Measurements from ENCODE around the gene EPAS1. TPM values are rescaled to one million over a fixed set of nuclear protein-coding genes. Genes with fewer than 3 reads are reported as not detected.
"Not testable (repeated sequence)": the region's sequence is repeated elsewhere in the genome, so short reads cannot be mapped to it uniquely, and the experiment has no call there.

EPAS1 gene
- total RNA-seq, 1 experiment from 2014 or later, result 106 TPM

GRCh38 chr2:46394649-46395510 lies 97.7 kb downstream of the EPAS1 start:
- no TSS peak for BruUV-seq (replicated peaks)

GRCh38 chr2:46395730-46396129 lies 98.5 kb downstream of the EPAS1 start:
- DNase-seq (ENCODE audit: low read depth, low spot score); H3K4me3 ChIP-seq (ENCODE audit: low read depth in 2 of 2, low read length in 2 of 2); ATAC-seq; BruUV-seq (replicated peaks); CTCF ChIA-PET; H3K27ac ChIP-seq (ENCODE audit: low read length); H3K36me3 ChIP-seq (ENCODE audit: control insufficient read depth, insufficient read depth, low read length); intact Hi-C loops (cut with micrococcal nuclease; ENCODE audit: unreplicated experiment); POLR2A ChIA-PET; H3K4me1 ChIP-seq (ENCODE audit: control insufficient read depth, insufficient read depth, low read length); in situ Hi-C loops (cut with HindIII; ENCODE audit: low pct_unique_long_range_greater_than_20kb, low sequenced_read_pairs); H3K9me3 ChIP-seq (ENCODE audit: control insufficient read depth, insufficient read depth, low read depth, low read length): not testable (repeated sequence)
- H3K27me3 ChIP-seq (ENCODE audit: control insufficient read depth, insufficient read depth, low read length), result peaks cover 11% of the 10 kb centered on the region

More at GRCh38 chr2:46394649-46395510, 97.7 kb downstream of the EPAS1 start:
- ChIA-PET POLR2A (no interaction called here), CTCF (no interaction called here)
- Histone ChIP-seq H3K4me3 (ENCODE audit: low read depth in 2 of 2, low read length in 2 of 2) (no peak overlapping the region), H3K36me3 (ENCODE audit: control insufficient read depth, insufficient read depth, low read length) (no peaks in the 10 kb centered on the region), H3K4me1 (ENCODE audit: control insufficient read depth, insufficient read depth, low read length) (no peaks in the 10 kb centered on the region), H3K27ac (ENCODE audit: low read length) (no peak overlapping the region), H3K9me3 (ENCODE audit: control insufficient read depth, insufficient read depth, low read depth, low read length) (no peaks in the 10 kb centered on the region), H3K27me3 (ENCODE audit: control insufficient read depth, insufficient read depth, low read length) (peaks cover 9% of the 10 kb centered on the region)
- in situ Hi-C loops (cut with HindIII; ENCODE audit: low pct_unique_long_range_greater_than_20kb, low sequenced_read_pairs) (no loop called here), intact Hi-C loops (cut with micrococcal nuclease; ENCODE audit: unreplicated experiment) (no loop called here)
- DNase-seq (ENCODE audit: low read depth, low spot score) (no peak), ATAC-seq (no peak)
- TF ChIP-seq SIN3A (IDR thresholded peaks at IDR 0.05; ENCODE audit: borderline replicate concordance, insufficient read depth, low read depth, low read length) (no peak), TCF7L2 (IDR thresholded peaks at IDR 0.05; ENCODE audit: low read depth, low read length) (no peak), REST (IDR thresholded peaks at IDR 0.05; ENCODE audit: insufficient read depth in 1 of 2, low read depth in 2 of 2, low read length in 1 of 2) (no peak), POLR2AphosphoS5 (IDR thresholded peaks at IDR 0.05; ENCODE audit: low read depth, low read length) (no peak)
- TF ChIP-seq, protein P1, sequence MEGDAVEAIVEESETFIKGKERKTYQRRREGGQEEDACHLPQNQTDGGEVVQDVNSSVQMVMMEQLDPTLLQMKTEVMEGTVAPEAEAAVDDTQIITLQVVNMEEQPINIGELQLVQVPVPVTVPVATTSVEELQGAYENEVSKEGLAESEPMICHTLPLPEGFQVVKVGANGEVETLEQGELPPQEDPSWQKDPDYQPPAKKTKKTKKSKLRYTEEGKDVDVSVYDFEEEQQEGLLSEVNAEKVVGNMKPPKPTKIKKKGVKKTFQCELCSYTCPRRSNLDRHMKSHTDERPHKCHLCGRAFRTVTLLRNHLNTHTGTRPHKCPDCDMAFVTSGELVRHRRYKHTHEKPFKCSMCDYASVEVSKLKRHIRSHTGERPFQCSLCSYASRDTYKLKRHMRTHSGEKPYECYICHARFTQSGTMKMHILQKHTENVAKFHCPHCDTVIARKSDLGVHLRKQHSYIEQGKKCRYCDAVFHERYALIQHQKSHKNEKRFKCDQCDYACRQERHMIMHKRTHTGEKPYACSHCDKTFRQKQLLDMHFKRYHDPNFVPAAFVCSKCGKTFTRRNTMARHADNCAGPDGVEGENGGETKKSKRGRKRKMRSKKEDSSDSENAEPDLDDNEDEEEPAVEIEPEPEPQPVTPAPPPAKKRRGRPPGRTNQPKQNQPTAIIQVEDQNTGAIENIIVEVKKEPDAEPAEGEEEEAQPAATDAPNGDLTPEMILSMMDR (IDR thresholded peaks at IDR 0.05), result no peak

GRCh38 chr2:46400016-46400415 lies 102.8 kb downstream of the EPAS1 start:
- intact Hi-C loops (cut with micrococcal nuclease; ENCODE audit: unreplicated experiment), result no loop called here
- in situ Hi-C loops (cut with HindIII; ENCODE audit: low pct_unique_long_range_greater_than_20kb, low sequenced_read_pairs), result no loop called here
- Histone ChIP-seq H3K36me3 (ENCODE audit: control insufficient read depth, insufficient read depth, low read length) (no peaks in the 10 kb centered on the region), H3K4me3 (ENCODE audit: low read depth in 2 of 2, low read length in 2 of 2) (no peak overlapping the region), H3K27ac (ENCODE audit: low read length) (no peak overlapping the region), H3K9me3 (ENCODE audit: control insufficient read depth, insufficient read depth, low read depth, low read length) (no peaks in the 10 kb centered on the region), H3K4me1 (ENCODE audit: control insufficient read depth, insufficient read depth, low read length) (no peaks in the 10 kb centered on the region), H3K27me3 (ENCODE audit: control insufficient read depth, insufficient read depth, low read length) (peaks cover 11% of the 10 kb centered on the region)
- TF ChIP-seq POLR2AphosphoS5 (IDR thresholded peaks at IDR 0.05; ENCODE audit: low read depth, low read length) (no peak), TCF7L2 (IDR thresholded peaks at IDR 0.05; ENCODE audit: low read depth, low read length) (no peak), REST (IDR thresholded peaks at IDR 0.05; ENCODE audit: insufficient read depth in 1 of 2, low read depth in 2 of 2, low read length in 1 of 2) (no peak), SIN3A (IDR thresholded peaks at IDR 0.05; ENCODE audit: borderline replicate concordance, insufficient read depth, low read depth, low read length) (no peak)
- TF ChIP-seq, protein P1 (IDR thresholded peaks at IDR 0.05), result no peak
- CTCF ChIA-PET, result no interaction called here
- no peak for DNase-seq (ENCODE audit: low read depth, low spot score)
- POLR2A ChIA-PET, result no interaction called here
- BruUV-seq (replicated peaks), result no TSS peak
- no peak for ATAC-seq

Data from Panc1 (cell line).